ENCODE measurements around the gene DPYD. TPM values are rescaled to one million over a fixed set of nuclear protein-coding genes. Genes with fewer than 3 reads are reported as not detected.

The DPYD gene
- total RNA-seq, 2 experiments from 2014 or later = 42.1 to 44.6 TPM

- no peaks in the 10 kb centered on the region for H3K4me1 Mint-ChIP-seq
- CTCF ChIA-PET = no interaction called here
- no peak overlapping the region for H3K27ac Mint-ChIP-seq
These were observed 583.4 kb downstream of the DPYD start for GRCh38 chr1:97337250-97338030.

GRCh38 chr1:97334454-97334853 is 586.4 kb downstream of the DPYD start:
- Mint-ChIP-seq H3K9me3 (no peaks in the 10 kb centered on the region), H3K36me3 (ENCODE audit: low read depth) (no peaks in the 10 kb centered on the region), H3K4me1 (no peaks in the 10 kb centered on the region), H3K4me3 (no peak overlapping the region), H3K27me3 (no peaks in the 10 kb centered on the region), H3K27ac (no peak overlapping the region)
- ChIA-PET CTCF (no interaction called here), POLR2A (no interaction called here)
- no peak for DNase-seq

More at GRCh38 chr1:97337250-97338030, 583.4 kb downstream of the DPYD start:
- H3K4me3 Mint-ChIP-seq = no peak overlapping the region
- H3K27me3 Mint-ChIP-seq = no peaks in the 10 kb centered on the region
- DNase-seq = no peak
- H3K36me3 Mint-ChIP-seq (ENCODE audit: low read depth) = no peaks in the 10 kb centered on the region
- POLR2A ChIA-PET = no interaction called here
- H3K9me3 Mint-ChIP-seq = no peaks in the 10 kb centered on the region

- DNase-seq = no peak
- no peaks in the 10 kb centered on the region for H3K9me3 Mint-ChIP-seq
- no peak overlapping the region for H3K4me3 Mint-ChIP-seq
- H3K4me1 Mint-ChIP-seq = no peaks in the 10 kb centered on the region
- no peaks in the 10 kb centered on the region for H3K36me3 Mint-ChIP-seq (ENCODE audit: low read depth)
- POLR2A ChIA-PET = no interaction called here
- no peaks in the 10 kb centered on the region for H3K27me3 Mint-ChIP-seq
- CTCF ChIA-PET = no interaction called here
- no peak overlapping the region for H3K27ac Mint-ChIP-seq
These were observed 588.1 kb downstream of the DPYD start for GRCh38 chr1:97332716-97333115.

- H3K36me3 Mint-ChIP-seq (ENCODE audit: low read depth) = no peaks in the 10 kb centered on the region
- no peak for DNase-seq
- no peaks in the 10 kb centered on the region for H3K27me3 Mint-ChIP-seq
- peaks cover 2% of the 10 kb centered on the region for H3K4me1 Mint-ChIP-seq
- no peak overlapping the region for H3K4me3 Mint-ChIP-seq
- ChIA-PET POLR2A (no interaction called here), CTCF (no interaction called here)
- no peaks in the 10 kb centered on the region for H3K9me3 Mint-ChIP-seq
- no peak overlapping the region for H3K27ac Mint-ChIP-seq
These were observed 589.7 kb downstream of the DPYD start for GRCh38 chr1:97331165-97331564.

- Mint-ChIP-seq H3K36me3 (ENCODE audit: low read depth) (no peaks in the 10 kb centered on the region), H3K4me3 (no peak overlapping the region), H3K4me1 (no peaks in the 10 kb centered on the region), H3K9me3 (no peaks in the 10 kb centered on the region), H3K27ac (no peak overlapping the region), H3K27me3 (no peaks in the 10 kb centered on the region)
- no peak for DNase-seq
- ChIA-PET CTCF (no interaction called here), POLR2A (no interaction called here)
These were observed 606.1 kb downstream of the DPYD start for GRCh38 chr1:97314685-97315084.

GRCh38 chr1:97308131-97308530 is 612.7 kb downstream of the DPYD start:
- CTCF ChIA-PET = no interaction called here
- no peaks in the 10 kb centered on the region for H3K27me3 Mint-ChIP-seq
- H3K4me3 Mint-ChIP-seq = no peak overlapping the region
- POLR2A ChIA-PET = no interaction called here
- H3K36me3 Mint-ChIP-seq (ENCODE audit: low read depth) = no peaks in the 10 kb centered on the region
- H3K9me3 Mint-ChIP-seq = no peaks in the 10 kb centered on the region
- no peak overlapping the region for H3K27ac Mint-ChIP-seq
- no peak for DNase-seq
- H3K4me1 Mint-ChIP-seq = no peaks in the 10 kb centered on the region

GRCh38 chr1:97307568-97307967 is 613.3 kb downstream of the DPYD start:
- H3K27me3 Mint-ChIP-seq = no peaks in the 10 kb centered on the region

GRCh38 chr1:97307151-97307550 is 613.7 kb downstream of the DPYD start:
- Mint-ChIP-seq H3K9me3 (no peaks in the 10 kb centered on the region), H3K36me3 (ENCODE audit: low read depth) (no peaks in the 10 kb centered on the region), H3K27me3 (no peaks in the 10 kb centered on the region), H3K27ac (no peak overlapping the region), H3K4me1 (no peaks in the 10 kb centered on the region), H3K4me3 (no peak overlapping the region)
- DNase-seq = no peak
- ChIA-PET CTCF (no interaction called here), POLR2A (no interaction called here)

More at GRCh38 chr1:97307568-97307967, 613.3 kb downstream of the DPYD start:
- CTCF ChIA-PET = no interaction called here
- Mint-ChIP-seq H3K9me3 (no peaks in the 10 kb centered on the region), H3K4me1 (no peaks in the 10 kb centered on the region), H3K4me3 (no peak overlapping the region), H3K36me3 (ENCODE audit: low read depth) (no peaks in the 10 kb centered on the region), H3K27ac (no peak overlapping the region)
- POLR2A ChIA-PET = no interaction called here
- no peak for DNase-seq

- H3K27ac Mint-ChIP-seq = no peak overlapping the region
- no peaks in the 10 kb centered on the region for H3K4me1 Mint-ChIP-seq
- H3K4me3 Mint-ChIP-seq = no peak overlapping the region
- ChIA-PET POLR2A (no interaction called here), CTCF (no interaction called here)
- H3K36me3 Mint-ChIP-seq (ENCODE audit: low read depth) = no peaks in the 10 kb centered on the region
- DNase-seq = no peak
- no peaks in the 10 kb centered on the region for H3K27me3 Mint-ChIP-seq
- no peaks in the 10 kb centered on the region for H3K9me3 Mint-ChIP-seq
These were observed 614.3 kb downstream of the DPYD start for GRCh38 chr1:97306504-97306903.

GRCh38 chr1:97304366-97304765 is 616.5 kb downstream of the DPYD start:
- Mint-ChIP-seq H3K27me3 (no peaks in the 10 kb centered on the region), H3K9me3 (no peaks in the 10 kb centered on the region), H3K4me1 (no peaks in the 10 kb centered on the region), H3K4me3 (no peak overlapping the region), H3K36me3 (ENCODE audit: low read depth) (no peaks in the 10 kb centered on the region), H3K27ac (no peak overlapping the region)
- ChIA-PET CTCF (no interaction called here), POLR2A (no interaction called here)
- no peak for DNase-seq

- H3K27ac Mint-ChIP-seq = no peak overlapping the region
- H3K36me3 Mint-ChIP-seq (ENCODE audit: low read depth) = no peaks in the 10 kb centered on the region
- H3K4me3 Mint-ChIP-seq = no peak overlapping the region
- H3K9me3 Mint-ChIP-seq = no peaks in the 10 kb centered on the region
- ChIA-PET POLR2A (no interaction called here), CTCF (no interaction called here)
- no peaks in the 10 kb centered on the region for H3K27me3 Mint-ChIP-seq
- no peaks in the 10 kb centered on the region for H3K4me1 Mint-ChIP-seq
- DNase-seq = no peak
These were observed 621.9 kb downstream of the DPYD start for GRCh38 chr1:97298966-97299365.

- no peak overlapping the region for H3K27ac Mint-ChIP-seq
These were observed 623.2 kb downstream of the DPYD start for GRCh38 chr1:97297611-97298010.

GRCh38 chr1:97281962-97282361 is 638.9 kb downstream of the DPYD start:
- peaks cover 8% of the 10 kb centered on the region for H3K36me3 Mint-ChIP-seq (ENCODE audit: low read depth)
- H3K27ac Mint-ChIP-seq = no peak overlapping the region
- ChIA-PET POLR2A (no interaction called here), CTCF (interaction anchor here (1.6 kb wide), 1 partner anchor 11 kb away, joined by 4 read pairs; no protein-coding TSS in a partner anchor)
- no peaks in the 10 kb centered on the region for H3K27me3 Mint-ChIP-seq
- H3K4me3 Mint-ChIP-seq = no peak overlapping the region
- peaks cover 12% of the 10 kb centered on the region for H3K4me1 Mint-ChIP-seq
- H3K9me3 Mint-ChIP-seq = peaks cover 5% of the 10 kb centered on the region
- DNase-seq = no peak

More at GRCh38 chr1:97297611-97298010, 623.2 kb downstream of the DPYD start:
- Mint-ChIP-seq H3K9me3 (no peaks in the 10 kb centered on the region), H3K36me3 (ENCODE audit: low read depth) (no peaks in the 10 kb centered on the region), H3K27me3 (no peaks in the 10 kb centered on the region), H3K4me1 (no peaks in the 10 kb centered on the region), H3K4me3 (no peak overlapping the region)
- ChIA-PET CTCF (no interaction called here), POLR2A (no interaction called here)
- no peak for DNase-seq

- Mint-ChIP-seq H3K27me3 (no peaks in the 10 kb centered on the region), H3K36me3 (ENCODE audit: low read depth) (peaks cover 14% of the 10 kb centered on the region), H3K4me3 (no peak overlapping the region), H3K4me1 (peaks cover 12% of the 10 kb centered on the region), H3K9me3 (no peaks in the 10 kb centered on the region), H3K27ac (peak overlapping the region; percentile 29)
- ChIA-PET CTCF (no interaction called here), POLR2A (no interaction called here)
- DNase-seq = no peak
These were observed 642.8 kb downstream of the DPYD start for GRCh38 chr1:97277891-97278654.
